AG09309 (cell line): Measurements from ENCODE around the gene MCRIP1.

Source experiments
- DNase-seq: peaks from one replicate; pipeline ENCODE4 v3.0.0-alpha.2; 2010; ENCODE audit warnings: low read depth
- H3K4me3 ChIP-seq: 2 replicates; pipeline ENCODE4 v1.5.1; 2011; ENCODE audit warnings: mild to moderate bottlenecking, low read depth, low read length, moderate library complexity; ENCODE audit not compliant: control insufficient read depth
- TF ChIP-seq, protein P1 (sequence below): IDR thresholded peaks from 2 replicates; pipeline ENCODE4 v1.5.1; 2011; ENCODE audit warnings: mild to moderate bottlenecking, low read depth, low read length, inconsistent platforms; ENCODE audit not compliant: insufficient read depth, control insufficient read depth; ENCODE audit errors: missing control alignments

The MCRIP1 gene

DNA sequence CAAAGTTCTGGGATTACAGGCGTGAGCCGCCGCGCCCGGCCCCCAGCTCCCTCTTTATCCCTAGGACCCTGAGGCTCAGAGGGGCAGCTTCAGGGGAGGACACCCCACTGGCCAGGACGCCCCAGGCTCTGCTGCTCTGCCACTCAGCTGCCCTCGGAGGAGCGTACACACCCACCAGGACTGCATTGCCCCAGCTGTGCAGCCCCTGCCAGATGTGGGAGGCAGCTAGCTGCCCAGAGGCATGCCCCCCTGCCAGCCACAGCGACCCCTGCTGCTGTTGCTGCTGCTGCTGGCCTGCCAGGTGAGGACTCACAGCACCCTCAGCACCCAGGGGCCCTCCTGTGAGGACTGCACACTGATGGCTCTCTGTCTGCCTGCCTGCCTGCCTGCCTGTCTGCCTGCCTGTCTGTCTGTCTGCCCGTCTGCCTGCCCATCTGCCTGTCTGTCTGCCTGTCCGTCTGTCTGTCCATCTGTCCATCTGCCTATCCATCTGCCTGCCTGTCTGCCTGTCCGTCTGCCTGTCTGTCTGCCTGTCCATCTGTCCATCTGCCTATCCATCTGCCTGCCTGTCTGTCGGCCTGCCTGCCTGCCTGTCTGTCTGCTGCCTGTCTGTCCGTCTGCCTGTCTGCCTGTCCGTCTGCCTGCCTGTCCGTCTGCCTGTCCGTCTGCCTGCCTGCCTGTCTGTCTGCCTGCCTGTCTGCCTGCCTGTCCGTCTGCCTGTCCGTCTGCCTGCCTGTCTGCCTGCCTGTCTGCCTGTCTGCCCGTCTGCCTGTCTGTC, 24.1 kb downstream of the MCRIP1 start:
- TF ChIP-seq, protein P1, sequence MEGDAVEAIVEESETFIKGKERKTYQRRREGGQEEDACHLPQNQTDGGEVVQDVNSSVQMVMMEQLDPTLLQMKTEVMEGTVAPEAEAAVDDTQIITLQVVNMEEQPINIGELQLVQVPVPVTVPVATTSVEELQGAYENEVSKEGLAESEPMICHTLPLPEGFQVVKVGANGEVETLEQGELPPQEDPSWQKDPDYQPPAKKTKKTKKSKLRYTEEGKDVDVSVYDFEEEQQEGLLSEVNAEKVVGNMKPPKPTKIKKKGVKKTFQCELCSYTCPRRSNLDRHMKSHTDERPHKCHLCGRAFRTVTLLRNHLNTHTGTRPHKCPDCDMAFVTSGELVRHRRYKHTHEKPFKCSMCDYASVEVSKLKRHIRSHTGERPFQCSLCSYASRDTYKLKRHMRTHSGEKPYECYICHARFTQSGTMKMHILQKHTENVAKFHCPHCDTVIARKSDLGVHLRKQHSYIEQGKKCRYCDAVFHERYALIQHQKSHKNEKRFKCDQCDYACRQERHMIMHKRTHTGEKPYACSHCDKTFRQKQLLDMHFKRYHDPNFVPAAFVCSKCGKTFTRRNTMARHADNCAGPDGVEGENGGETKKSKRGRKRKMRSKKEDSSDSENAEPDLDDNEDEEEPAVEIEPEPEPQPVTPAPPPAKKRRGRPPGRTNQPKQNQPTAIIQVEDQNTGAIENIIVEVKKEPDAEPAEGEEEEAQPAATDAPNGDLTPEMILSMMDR: no peak
- no peak for DNase-seq

DNA sequence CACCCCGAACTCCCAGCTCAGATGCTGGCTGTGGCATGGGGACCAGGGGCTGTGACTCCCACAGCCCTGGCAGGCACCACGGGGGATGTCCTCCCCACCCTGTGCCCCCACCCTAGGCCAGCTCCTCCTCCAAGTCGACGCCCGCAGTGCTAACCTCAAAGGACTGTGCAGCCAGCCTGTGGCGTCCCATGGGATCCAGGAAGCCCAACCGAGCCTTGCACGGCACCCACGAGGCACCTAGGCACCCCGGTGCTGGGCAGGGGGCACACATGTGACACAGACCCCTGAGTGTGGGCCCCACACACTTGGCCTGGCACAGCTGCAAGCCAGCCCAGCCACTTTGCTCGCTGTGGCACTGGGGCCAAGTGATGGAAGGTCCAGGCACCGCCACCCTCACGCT, 25.3 kb downstream of the MCRIP1 start:
- H3K4me3 ChIP-seq: no peak overlapping the region
- DNase-seq: no peak

More for the DNA sequence above, 24.1 kb downstream of the MCRIP1 start:
- no peak overlapping the region for H3K4me3 ChIP-seq

DNA sequence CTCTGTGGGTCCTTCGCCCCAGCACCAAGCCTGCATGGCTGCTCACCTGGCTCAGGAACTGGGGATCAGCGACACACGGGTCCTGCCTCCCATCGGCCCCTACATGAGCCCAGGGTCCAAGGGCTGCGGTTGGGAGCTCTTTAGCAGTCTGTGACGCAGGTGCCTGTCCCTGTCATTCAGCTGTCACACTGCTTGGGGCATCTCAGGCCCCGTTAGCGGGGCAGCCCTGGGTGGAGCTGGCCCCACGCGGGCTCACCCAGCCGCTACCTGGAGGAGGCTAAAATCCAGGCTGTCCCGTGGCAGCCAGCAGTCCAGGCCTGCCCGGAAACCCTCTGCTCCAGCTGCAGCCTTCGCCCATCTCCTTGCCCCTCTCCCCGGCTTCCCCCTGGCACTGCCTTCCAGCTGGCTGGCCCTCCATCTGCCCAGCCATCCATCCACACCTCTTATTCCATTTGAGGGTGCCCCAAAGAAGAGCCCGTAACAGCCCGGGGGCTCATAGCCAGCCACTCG, 25.8 kb downstream of the MCRIP1 start:
- TF ChIP-seq, protein P1: no peak
- DNase-seq: no peak
- no peak overlapping the region for H3K4me3 ChIP-seq

More for the DNA sequence above, 25.3 kb downstream of the MCRIP1 start:
- TF ChIP-seq, protein P1: no peak

DNA sequence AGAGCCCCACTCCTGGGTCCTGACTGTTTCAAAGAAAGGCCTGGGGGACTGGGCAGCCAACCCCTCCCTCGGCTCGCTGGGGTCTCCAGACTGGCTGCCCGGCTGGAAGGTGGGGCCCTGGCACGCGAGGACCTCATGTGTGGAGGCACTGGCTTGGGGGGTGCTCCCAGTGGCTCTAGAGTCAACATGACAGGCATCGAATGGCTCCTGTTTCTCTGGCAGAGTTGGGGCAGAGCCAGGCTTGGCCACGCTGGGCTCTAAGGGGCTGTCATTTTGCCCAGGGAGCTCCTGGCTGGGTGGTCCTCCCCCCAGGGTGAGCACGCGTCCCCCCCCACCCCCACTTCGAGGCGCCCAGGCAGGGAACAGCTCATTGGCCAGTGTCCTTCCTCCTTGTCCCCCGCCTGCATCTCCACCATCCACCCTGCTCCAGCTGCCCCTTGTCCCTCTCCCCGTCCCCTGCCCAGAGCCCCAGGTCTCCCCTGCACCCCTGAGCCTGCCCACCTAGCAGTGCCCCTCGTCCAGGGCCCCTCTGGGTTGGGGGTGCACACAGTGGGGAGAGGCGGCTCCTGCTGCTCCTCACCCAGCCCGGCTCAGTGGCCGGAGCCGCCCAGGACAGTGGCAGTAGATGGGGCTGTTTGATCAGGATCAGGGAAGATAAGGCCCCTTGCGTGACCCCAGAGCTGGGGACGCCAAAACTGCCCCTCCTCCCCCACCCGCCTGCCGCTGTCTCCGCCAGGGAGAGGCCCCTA, 26.5 kb downstream of the MCRIP1 start:
- no peak overlapping the region for H3K4me3 ChIP-seq
- TF ChIP-seq, protein P1: no peak
- DNase-seq: no peak

DNA sequence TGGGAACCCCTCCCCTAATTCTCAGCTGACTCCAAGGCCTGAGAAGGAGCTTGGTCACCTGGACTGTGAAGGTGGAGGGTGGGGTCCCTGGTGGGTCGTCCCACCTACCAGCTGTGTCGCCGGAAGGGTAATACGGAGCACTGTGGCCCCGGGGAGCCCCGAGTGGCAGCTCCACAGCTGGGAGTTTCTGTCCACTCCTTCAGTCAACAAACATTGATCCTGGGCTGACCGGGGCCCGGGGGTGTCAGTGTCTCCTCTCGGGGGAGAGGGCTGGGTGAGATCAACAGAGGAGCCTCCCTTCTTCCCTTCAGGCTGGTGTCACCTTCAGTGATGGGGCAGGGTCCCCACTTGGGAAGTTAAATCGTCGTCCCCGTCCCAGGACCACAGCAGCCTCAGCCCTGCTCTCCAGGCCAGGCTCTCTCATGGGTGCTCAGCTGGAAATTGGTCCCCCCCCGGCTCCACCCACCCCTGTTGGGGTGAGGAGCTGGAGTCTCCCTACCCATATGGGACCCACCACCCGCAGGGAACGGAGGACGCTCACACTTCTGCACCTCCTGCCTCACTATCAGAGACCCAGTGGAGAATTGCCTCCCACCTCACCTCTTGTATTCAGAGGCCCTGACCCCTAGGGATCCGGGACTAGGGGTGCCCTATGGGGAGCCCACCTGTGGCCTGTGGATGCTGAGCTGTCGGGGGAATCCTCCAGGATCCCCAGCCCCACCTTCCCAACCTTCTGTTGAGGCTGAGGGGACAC, 27.2 kb downstream of the MCRIP1 start:
- TF ChIP-seq, protein P1: no peak
- DNase-seq: no peak
- H3K4me3 ChIP-seq: no peak overlapping the region
